MCF 10A (cell line): Measurements from ENCODE around the gene PXMP2. TPM values are rescaled to one million over a fixed set of nuclear protein-coding genes. Genes with fewer than 3 reads are reported as not detected.

Source experiments
- BruUV-seq: library from RNA; stranded (reverse); fragments of 400-500 nt; replicated peaks from 2 replicates; lab custom pipeline; 2021; lab: Mats Ljungman, UMichigan
- CTCF ChIA-PET: fragments of 300-600 bp; sonication (Branson Sonifier 250); formaldehyde crosslinking; extraction: SDS; loops from one replicate; lab custom pipeline; 2021; ENCODE audit warnings: antibody characterized with exemption, inconsistent platforms; lab: Yijun Ruan, JAX
- POLR2A ChIA-PET: fragments of 300-600, 350-650 bp; sonication (Branson Sonifier 250); formaldehyde crosslinking; extraction: SDS; loops from one replicate; lab custom pipeline; 2020; ENCODE audit warnings: antibody characterized with exemption, inconsistent platforms; lab: Yijun Ruan, JAX
- DNase-seq: peaks from one replicate; pipeline ENCODE4 v3.0.0-alpha.2; 2018; ENCODE audit not compliant: unreplicated experiment
- H3K27ac Mint-ChIP-seq: one replicate; pipeline ENCODE4 v1.8.0; 2022; ENCODE audit warnings: mild to moderate bottlenecking, low read depth, mixed read lengths; ENCODE audit not compliant: unreplicated experiment
- H3K27me3 Mint-ChIP-seq: one replicate; pipeline ENCODE4 v1.8.0; 2022; ENCODE audit warnings: mixed read lengths; ENCODE audit not compliant: insufficient read depth, unreplicated experiment
- H3K36me3 Mint-ChIP-seq: one replicate; pipeline ENCODE4 v1.8.0; 2022; ENCODE audit warnings: mild to moderate bottlenecking, moderate library complexity, mixed read lengths; ENCODE audit not compliant: insufficient read depth, unreplicated experiment
- H3K4me1 Mint-ChIP-seq: one replicate; pipeline ENCODE4 v1.8.0; 2022; ENCODE audit warnings: mixed read lengths; ENCODE audit not compliant: insufficient read depth, unreplicated experiment
- H3K4me3 Mint-ChIP-seq: one replicate; pipeline ENCODE4 v1.8.0; 2022; ENCODE audit warnings: mild to moderate bottlenecking, moderate library complexity, mixed read lengths; ENCODE audit not compliant: unreplicated experiment
- H3K9me3 Mint-ChIP-seq: one replicate; pipeline ENCODE4 v1.8.0; 2022; ENCODE audit warnings: mixed read lengths; ENCODE audit not compliant: unreplicated experiment
- intact Hi-C: fragments of 100-400 bp; cut with micrococcal nuclease; formaldehyde crosslinking; loops from 2 replicates; pipeline ENCODE4 v1.14.1; 2022
- total RNA-seq: library from RNA; stranded (reverse); gene quantifications from 2 replicates; pipeline ENCODE4 v1.2.3, GENCODE V29; 2022
- TF ChIP-seq, protein P1 (sequence below): fragments of 200-600 bp; IDR thresholded peaks from one replicate; pipeline ENCODE4 v1.8.0; 2022; ENCODE audit warnings: antibody characterized with exemption, mild to moderate bottlenecking; ENCODE audit not compliant: unreplicated experiment

The PXMP2 gene
- total RNA-seq, 1 experiment from 2014 or later, result 28.1 TPM

DNA sequence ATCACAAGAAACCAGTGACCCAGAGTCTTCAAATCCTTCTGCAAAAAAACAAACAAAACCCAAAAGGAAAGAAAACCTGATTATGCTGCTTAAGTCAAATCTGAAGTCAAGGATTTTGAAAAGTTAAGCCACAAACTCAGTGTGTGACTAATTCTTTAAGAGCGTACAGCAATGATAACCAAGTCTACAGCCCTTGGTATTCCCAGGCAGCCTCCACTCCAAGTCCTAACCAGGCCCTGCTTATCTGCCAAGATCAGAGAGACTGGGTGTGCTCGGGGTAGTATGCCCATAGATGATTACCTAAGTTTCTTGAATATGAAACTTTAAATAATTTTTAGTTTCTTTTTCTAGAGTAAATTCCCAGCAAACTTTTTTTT is 36.4 kb downstream of the PXMP2 start:
- intact Hi-C loops, result no loop called here
- TF ChIP-seq, protein P1, sequence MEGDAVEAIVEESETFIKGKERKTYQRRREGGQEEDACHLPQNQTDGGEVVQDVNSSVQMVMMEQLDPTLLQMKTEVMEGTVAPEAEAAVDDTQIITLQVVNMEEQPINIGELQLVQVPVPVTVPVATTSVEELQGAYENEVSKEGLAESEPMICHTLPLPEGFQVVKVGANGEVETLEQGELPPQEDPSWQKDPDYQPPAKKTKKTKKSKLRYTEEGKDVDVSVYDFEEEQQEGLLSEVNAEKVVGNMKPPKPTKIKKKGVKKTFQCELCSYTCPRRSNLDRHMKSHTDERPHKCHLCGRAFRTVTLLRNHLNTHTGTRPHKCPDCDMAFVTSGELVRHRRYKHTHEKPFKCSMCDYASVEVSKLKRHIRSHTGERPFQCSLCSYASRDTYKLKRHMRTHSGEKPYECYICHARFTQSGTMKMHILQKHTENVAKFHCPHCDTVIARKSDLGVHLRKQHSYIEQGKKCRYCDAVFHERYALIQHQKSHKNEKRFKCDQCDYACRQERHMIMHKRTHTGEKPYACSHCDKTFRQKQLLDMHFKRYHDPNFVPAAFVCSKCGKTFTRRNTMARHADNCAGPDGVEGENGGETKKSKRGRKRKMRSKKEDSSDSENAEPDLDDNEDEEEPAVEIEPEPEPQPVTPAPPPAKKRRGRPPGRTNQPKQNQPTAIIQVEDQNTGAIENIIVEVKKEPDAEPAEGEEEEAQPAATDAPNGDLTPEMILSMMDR, result no peak
- Mint-ChIP-seq H3K4me1 (no peaks in the 10 kb centered on the region), H3K36me3 (peaks cover 98% of the 10 kb centered on the region), H3K9me3 (no peaks in the 10 kb centered on the region), H3K4me3 (no peak overlapping the region), H3K27me3 (no peaks in the 10 kb centered on the region), H3K27ac (no peak overlapping the region)
- no peak for DNase-seq
- ChIA-PET CTCF (no interaction called here), POLR2A (interaction anchor here (1.1 kb wide), 1 partner anchor 18 kb away, joined by 4 read pairs; no protein-coding TSS in a partner anchor)
- BruUV-seq, result no TSS peak

GRCh38 chr12:132724506-132725241 is 37.3 kb downstream of the PXMP2 start:
- H3K4me1 Mint-ChIP-seq, result no peaks in the 10 kb centered on the region
- H3K36me3 Mint-ChIP-seq, result peaks cover 97% of the 10 kb centered on the region
- H3K4me3 Mint-ChIP-seq, result no peak overlapping the region
- H3K9me3 Mint-ChIP-seq, result no peaks in the 10 kb centered on the region
- H3K27ac Mint-ChIP-seq, result no peak overlapping the region
- no TSS peak for BruUV-seq
- DNase-seq, result no peak
- intact Hi-C loops, result no loop called here
- ChIA-PET CTCF (no interaction called here), POLR2A (interaction anchor here (1.1 kb wide), 1 partner anchor 17 kb away, joined by 4 read pairs; no protein-coding TSS in a partner anchor)
- TF ChIP-seq, protein P1, result no peak
- no peaks in the 10 kb centered on the region for H3K27me3 Mint-ChIP-seq

DNA sequence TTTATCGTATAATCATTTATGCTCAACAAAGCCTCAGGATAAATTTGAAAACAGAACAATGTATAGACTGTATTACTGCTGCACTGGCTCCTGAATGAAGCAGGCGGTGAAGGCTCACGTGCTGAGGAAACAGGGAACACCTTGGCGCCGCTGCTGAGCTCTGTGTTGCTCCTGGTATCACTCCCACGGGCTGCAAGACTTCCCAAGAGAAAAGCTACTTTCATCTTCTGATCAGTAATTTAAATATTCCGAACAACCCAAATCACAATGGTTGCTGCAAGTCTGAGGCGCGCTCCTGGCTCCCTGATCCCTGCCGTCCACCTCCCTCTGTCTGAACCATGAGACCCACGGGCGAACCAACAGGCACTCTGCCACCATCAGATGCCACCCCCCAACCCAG is 39.0 kb downstream of the PXMP2 start:
- Mint-ChIP-seq H3K9me3 (no peaks in the 10 kb centered on the region), H3K4me3 (no peak overlapping the region), H3K27me3 (no peaks in the 10 kb centered on the region), H3K27ac (no peak overlapping the region), H3K4me1 (no peaks in the 10 kb centered on the region), H3K36me3 (peaks cover 97% of the 10 kb centered on the region)
- CTCF ChIA-PET, result no interaction called here
- BruUV-seq, result no TSS peak
- intact Hi-C loops, result no loop called here
- DNase-seq, result no peak
- TF ChIP-seq, protein P1, result no peak
- POLR2A ChIA-PET, result no interaction called here

DNA sequence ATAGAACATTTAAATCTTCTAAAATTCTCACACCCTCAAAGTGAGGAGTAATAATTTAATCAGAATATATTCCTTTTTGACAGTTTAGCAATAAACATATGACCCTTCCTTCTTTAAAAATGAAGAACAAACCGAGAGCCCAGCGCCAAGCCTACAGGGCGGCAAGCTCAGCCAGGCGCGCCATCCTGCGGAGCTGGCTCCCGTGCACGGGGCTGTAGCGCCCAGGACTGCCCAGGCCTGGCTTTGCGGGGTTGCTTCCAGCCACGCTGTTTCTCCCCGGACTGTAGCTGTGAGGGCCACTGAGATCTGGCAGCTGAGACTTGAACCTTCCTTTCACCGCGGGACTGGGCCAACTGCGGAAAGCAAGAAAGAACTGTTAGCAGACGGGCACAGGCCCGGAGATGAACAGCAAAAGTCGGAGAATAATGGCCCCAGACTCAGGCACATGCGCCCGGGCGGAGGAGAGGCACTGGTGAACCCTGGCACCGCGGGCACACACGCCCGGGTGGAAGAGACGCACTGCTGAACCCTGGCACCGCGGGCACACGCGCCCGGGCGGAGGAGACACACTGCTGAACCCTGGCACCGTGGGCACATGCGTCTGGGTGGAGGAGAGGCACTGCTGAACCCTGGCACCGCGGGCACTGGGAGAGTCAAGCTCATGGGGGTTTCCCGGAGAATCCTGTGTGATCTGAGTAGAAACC is 39.9 kb downstream of the PXMP2 start:
- TF ChIP-seq, protein P1, result no peak
- BruUV-seq, result no TSS peak
- H3K4me3 Mint-ChIP-seq, result no peak overlapping the region
- no peaks in the 10 kb centered on the region for H3K27me3 Mint-ChIP-seq
- H3K9me3 Mint-ChIP-seq, result no peaks in the 10 kb centered on the region
- H3K36me3 Mint-ChIP-seq, result peaks cover 97% of the 10 kb centered on the region
- DNase-seq, result no peak
- ChIA-PET POLR2A (interaction anchor here (1.4 kb wide), 1 partner anchor 17 kb away, joined by 6 read pairs; the partner anchor contains the start of gene PGAM5), CTCF (no interaction called here)
- intact Hi-C loops, result no loop called here
- H3K27ac Mint-ChIP-seq, result no peak overlapping the region
- H3K4me1 Mint-ChIP-seq, result no peaks in the 10 kb centered on the region
